HG03558 (cell line): Measurements from ENCODE around the gene FNBP1.

ENCODE experiments used
- ATAC-seq: cut with Tn5 transposase; IDR thresholded peaks from one replicate; pipeline ENCODE4 v1.9.1; 2021; ENCODE audit warnings: moderate number of reproducible peaks; ENCODE audit not compliant: unreplicated experiment; ENCODE audit errors: extremely low read depth

FNBP1 gene

GRCh38 chr9:129885018-129885669, 157.8 kb downstream of the FNBP1 start:
- no peak for ATAC-seq

GRCh38 chr9:129884220-129885017, 158.6 kb downstream of the FNBP1 start:
- peak; percentile 30 for ATAC-seq

DNA sequence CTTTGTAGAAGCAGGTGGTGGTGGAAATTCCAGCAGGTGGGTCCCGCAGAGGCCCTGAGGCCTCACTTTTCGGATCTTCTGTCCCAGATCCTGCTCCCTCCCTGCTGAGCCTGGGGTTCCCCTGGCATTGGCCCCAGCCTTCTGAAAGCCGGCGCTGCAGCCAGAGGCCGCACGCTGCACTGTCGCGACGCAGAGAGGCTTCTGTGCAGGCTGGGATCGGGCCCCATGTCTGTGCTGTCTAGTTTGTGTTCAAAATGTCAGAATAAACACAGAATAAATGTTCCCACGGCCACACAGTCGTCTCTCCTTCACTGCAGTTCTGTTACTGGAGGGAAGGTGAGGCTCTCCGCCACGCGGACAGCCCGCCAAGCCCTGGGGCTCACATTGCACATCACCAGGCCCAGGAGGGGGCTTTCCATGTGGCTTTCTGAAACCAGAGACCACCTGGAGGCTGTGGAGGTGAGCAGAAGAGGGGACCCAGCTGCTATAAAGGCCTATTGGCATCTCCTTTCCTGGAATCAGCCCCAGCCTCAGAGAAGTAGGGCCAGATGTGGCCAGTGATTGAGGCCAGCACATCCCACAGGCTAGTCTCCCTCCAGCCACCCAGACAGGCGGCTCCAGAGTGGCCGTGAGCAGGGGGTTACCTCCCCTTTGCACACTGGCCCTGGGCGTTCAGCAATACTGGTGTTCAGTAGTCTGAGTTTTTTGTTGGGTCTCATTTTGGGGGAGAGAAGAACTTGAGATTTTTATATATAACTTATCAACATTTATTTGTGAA, 161.3 kb downstream of the FNBP1 start:
- no peak for ATAC-seq

DNA sequence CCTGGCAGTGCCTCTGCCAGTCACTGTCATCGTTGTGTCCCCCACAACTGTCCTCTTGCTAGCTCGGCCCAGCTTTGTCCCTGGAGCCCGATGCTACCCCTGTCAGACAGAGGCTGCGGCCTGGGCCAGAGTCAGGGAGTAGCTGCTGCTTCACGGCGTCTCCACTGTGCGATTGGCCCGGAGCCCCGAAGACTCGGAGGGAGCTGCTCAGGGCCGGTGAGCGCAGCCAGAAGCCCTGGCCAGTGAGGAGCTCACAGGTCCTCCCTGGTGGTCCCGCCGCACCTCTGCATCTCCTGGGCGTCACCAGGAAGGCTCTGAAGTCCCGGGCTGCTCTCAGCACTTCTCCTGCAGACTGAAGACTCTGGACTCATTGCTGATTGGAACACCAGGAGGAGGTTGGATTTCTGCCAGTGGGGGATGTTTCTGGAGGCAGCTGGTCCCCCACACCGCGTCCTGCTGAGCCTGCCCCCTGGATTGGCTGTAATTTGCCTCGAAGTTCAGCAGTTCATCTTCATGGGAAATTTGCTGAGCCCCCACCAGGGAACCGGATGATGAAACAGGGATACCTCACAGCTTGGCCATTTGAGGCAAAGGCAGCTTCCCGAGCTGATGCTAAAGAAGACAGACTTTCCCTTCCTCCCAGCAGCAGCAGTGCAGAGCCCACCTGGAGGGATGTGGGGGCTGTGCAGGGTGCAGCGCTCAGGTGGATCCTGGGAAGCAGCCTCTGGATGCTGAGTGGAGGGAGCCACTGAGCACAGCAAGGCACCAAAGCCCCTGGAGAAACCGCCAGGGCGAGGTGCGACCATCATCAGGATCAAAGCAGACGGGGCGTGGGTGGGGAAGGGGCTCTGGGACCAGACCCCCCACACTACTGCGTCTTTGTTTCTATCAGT, 162.1 kb downstream of the FNBP1 start:
- ATAC-seq: no peak

GRCh38 chr9:129879991-129880653, 162.9 kb downstream of the FNBP1 start:
- ATAC-seq: no peak

DNA sequence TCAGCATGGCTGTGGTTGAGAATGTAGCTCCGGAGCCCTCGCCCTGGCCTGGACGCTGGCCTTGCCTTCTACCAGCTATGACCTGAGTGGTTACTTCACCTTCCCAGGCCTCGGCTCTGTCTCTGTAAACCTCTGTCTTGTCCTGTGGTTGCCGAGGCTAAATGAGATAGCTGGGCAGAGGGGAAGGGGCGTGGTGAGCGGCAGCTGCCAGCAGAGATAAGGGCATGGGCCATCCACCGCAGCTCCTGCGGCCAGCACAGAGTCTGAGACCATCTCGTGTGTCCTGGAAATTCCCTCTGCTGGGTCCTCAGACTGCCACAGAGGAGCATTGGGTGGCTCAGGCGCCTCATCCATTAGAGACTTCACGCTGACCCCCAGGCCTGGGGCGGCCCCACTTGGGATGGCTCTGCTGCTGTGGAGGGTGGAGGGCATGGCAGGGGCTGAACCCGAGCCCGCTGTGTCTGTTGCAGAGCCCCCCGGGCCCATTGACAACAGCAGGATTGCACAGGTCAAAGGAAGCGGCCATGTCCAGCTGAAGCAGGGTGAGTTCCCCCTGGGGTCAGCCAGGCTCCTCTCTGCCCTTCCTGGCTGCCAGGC, 163.8 kb downstream of the FNBP1 start:
- ATAC-seq: no peak

DNA sequence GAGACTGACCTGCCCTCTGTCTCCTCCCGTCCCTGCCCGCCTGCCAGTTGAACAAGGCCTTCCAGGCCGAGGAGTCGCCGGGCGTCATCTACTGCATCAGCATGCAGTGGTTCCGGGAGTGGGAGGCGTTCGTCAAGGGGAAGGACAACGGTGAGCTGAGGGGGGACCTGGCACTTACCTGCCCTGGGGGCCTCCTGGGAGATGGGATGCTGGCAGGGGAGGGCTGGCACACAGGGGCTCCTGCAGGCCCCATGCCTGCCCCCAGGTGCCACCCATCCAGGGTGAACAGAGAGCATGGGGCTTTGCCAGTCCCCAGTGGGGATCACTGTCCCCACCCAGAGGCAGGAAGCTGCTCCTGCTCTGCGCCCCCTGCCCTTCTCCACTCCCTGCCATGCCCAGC, 164.7 kb downstream of the FNBP1 start:
- no peak for ATAC-seq

- no peak for ATAC-seq
Observed at GRCh38 chr9:129876815-129877214, 166.2 kb downstream of the FNBP1 start.

GRCh38 chr9:129875687-129876395, 167.1 kb downstream of the FNBP1 start:
- no peak for ATAC-seq

DNA sequence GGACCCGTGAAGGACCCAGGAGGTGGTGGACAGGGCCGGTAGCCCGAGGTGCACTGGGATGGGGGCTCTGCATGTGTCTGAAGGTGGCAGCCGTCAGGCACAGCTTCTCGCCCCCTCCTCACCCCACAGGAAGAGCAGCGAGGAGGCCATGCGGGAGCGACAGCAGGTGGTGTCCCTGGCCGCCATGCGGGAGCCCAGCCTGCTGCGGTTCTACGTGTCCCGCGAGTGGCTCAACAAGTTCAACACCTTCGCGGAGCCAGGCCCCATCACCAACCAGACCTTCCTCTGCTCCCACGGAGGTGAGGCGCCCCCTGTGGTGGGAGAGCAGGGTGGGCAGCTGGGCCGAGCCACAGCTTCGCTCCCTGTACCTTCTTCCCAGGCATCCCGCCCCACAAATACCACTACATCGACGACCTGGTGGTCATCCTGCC, 167.8 kb downstream of the FNBP1 start:
- ATAC-seq: no peak

DNA sequence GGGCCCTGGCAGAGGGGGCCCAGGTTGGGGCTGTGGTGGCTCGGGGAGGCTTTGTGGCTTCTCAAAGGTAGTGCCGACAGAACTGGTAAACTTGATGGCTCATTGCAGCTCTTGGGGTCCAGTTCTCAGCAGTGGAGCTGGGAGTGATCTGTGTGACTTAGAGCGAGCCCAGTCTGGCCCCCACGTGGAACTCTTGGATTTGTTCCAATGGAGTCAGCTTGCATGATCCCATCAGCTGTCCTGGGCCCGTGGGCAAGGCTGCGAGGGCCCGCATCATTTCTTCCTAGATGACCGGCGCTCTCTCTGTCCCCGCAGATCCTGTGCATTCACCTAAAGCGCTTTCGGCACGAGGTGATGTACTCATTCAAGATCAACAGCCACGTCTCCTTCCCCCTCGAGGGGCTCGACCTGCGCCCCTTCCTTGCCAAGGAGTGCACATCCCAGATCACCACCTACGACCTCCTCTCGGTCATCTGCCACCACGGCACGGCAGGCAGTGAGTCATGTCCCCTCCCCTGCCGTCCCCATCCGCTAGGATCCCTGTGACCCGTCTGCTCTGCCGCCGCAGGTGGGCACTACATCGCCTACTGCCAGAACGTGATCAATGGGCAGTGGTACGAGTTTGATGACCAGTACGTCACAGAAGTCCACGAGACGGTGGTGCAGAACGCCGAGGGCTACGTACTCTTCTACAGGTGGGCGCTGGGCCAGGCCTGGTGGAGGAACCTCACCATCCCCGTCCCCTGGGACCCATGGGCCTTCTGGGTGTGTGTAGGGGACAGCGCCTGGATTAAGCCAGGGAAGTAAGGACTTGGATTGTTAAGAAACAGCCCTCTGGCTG, 168.5 kb downstream of the FNBP1 start:
- ATAC-seq: no peak

DNA sequence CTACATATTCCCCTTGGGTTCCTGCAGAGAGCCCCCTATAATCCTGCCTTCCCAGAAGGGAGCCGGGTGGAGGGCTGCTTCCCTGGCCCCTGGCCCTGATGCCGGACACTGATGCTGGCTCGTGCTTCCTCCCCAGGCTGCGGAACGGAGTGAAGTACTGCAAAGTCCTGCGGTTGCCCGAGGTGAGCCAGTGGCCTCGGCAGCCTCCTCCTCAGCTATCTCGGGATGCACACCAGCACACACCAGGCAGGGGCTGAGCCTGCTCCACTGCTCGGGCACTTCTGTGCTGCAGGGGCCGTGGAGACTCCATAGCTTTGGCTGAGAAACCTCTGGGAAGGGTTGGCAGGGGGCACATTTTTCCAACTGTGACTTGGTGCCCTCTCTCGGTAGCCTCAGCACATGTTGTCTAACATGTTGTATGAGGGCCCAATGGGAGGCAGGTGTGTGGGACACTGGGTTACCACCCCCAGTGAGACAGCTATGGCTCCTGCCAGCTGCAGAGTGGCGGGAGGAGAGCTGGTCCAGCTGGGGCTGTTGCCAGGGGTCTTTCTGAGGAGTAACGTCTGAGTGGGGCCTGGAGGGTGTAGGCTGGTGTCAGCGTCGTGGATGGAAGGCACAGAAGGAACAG, 169.3 kb downstream of the FNBP1 start:
- no peak for ATAC-seq

DNA sequence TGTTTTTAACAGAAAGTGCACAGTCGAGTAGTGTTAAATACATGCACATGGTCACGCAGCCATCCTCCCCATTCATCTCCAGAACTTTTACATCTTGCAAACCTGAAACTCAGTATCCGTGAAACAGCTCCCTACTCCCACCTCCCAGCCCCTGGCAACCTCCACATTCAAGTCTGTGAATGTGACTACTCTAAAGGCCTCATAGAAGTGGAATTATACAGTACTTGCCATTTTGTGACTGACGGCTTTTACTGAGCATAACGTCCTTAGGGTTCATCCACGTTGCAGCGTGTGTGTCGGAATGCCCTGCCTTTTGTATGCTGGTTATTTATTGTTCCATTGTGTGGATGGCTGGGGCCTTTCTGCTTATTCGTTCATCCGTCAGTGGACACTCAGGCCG, 171.9 kb downstream of the FNBP1 start:
- no peak for ATAC-seq

GRCh38 chr9:129869585-129870501, 173.1 kb downstream of the FNBP1 start:
- ATAC-seq: no peak

DNA sequence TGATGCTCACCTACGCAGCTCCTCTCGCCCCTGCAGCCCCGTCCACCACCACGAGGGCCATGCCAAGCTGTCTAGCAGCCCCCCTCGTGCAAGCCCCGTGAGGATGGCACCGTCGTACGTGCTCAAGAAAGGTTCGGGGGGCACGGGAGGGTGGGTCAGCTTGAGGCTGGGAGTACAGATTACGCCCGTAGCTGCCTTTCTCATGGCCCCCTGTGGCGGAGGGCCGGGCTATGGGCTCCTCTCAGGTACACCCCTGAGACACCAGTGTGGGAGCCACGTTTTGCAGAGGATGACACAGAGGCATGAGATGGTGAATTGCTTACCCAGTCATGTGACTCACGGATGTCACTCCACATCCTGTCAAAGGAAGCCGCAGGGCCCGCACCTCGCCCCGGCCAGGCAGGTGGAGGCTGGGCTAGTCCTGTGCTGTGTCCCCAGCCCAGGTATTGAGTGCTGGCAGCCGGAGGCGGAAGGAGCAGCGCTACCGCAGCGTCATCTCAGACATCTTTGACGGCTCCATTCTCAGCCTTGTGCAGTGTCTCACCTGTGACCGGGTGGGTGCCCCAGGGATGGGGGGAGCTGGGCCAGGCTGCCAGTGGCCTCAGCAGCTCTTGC, 174.0 kb downstream of the FNBP1 start:
- no peak for ATAC-seq
